HG03097 (cell line): Measurements from ENCODE around the gene PRSS2.

ENCODE experiments used
- ATAC-seq: cut with Tn5 transposase; IDR thresholded peaks from one replicate; pipeline ENCODE4 v1.9.1; 2021; ENCODE audit not compliant: unreplicated experiment, low FRiP score

The PRSS2 gene

GRCh38 chr7:142784716-142785115 lies 13.9 kb downstream of the PRSS2 start:
- ATAC-seq: no peak

GRCh38 chr7:142785841-142786250 lies 15.1 kb downstream of the PRSS2 start:
- no peak for ATAC-seq

- ATAC-seq: no peak
Measured at GRCh38 chr7:142787034-142787768, 16.4 kb downstream of the PRSS2 start.

GRCh38 chr7:142787783-142788182 lies 17.0 kb downstream of the PRSS2 start:
- ATAC-seq: no peak

GRCh38 chr7:142788303-142789289 lies 17.8 kb downstream of the PRSS2 start:
- no peak for ATAC-seq

- ATAC-seq: no peak
Measured at GRCh38 chr7:142789441-142789840, 18.7 kb downstream of the PRSS2 start.

GRCh38 chr7:142790056-142790455 lies 19.3 kb downstream of the PRSS2 start:
- no peak for ATAC-seq

GRCh38 chr7:142790555-142790954 lies 19.8 kb downstream of the PRSS2 start:
- no peak for ATAC-seq

- no peak for ATAC-seq
Measured at GRCh38 chr7:142791502-142791901, 20.7 kb downstream of the PRSS2 start.

- ATAC-seq: no peak
Measured at GRCh38 chr7:142792129-142792528, 21.4 kb downstream of the PRSS2 start.

GRCh38 chr7:142792593-142792992 lies 21.8 kb downstream of the PRSS2 start:
- no peak for ATAC-seq

GRCh38 chr7:142793156-142793555 lies 22.4 kb downstream of the PRSS2 start:
- no peak for ATAC-seq

- no peak for ATAC-seq
Measured at GRCh38 chr7:142795339-142795863, 24.6 kb downstream of the PRSS2 start.

- ATAC-seq: no peak
Measured at GRCh38 chr7:142796001-142796500, 25.3 kb downstream of the PRSS2 start.

GRCh38 chr7:142796501-142797390 lies 26.0 kb downstream of the PRSS2 start:
- no peak for ATAC-seq

GRCh38 chr7:142797391-142798377 lies 26.9 kb downstream of the PRSS2 start:
- ATAC-seq: no peak

GRCh38 chr7:142798451-142799436 lies 28.0 kb downstream of the PRSS2 start:
- ATAC-seq: no peak

- ATAC-seq: no peak
Measured at GRCh38 chr7:142799437-142799835, 28.7 kb downstream of the PRSS2 start.
